KOPT-K1 (cell line): Measurements from ENCODE around the gene KTN1.

Experiments
- H3K27ac ChIP-seq: fragments of 200-600 bp; sonication (generic); 2 replicates; pipeline ENCODE4 v1.5.1; 2016; ENCODE audit warnings: antibody characterized with exemption, mild to moderate bottlenecking, low read depth, low read length; ENCODE audit not compliant: poor library complexity, severe bottlenecking
- H3K36me3 ChIP-seq: fragments of 200-600 bp; sonication (generic); 2 replicates; pipeline ENCODE4 v1.5.1; 2017; ENCODE audit warnings: antibody characterized with exemption, mild to moderate bottlenecking, low read length, moderate library complexity; ENCODE audit not compliant: insufficient read depth
- H3K9me3 ChIP-seq: fragments of 200-600 bp; sonication (generic); 2 replicates; pipeline ENCODE4 v1.5.1; 2017; ENCODE audit warnings: antibody characterized with exemption, low read length, mild to moderate bottlenecking; ENCODE audit not compliant: insufficient read depth, poor library complexity, severe bottlenecking

The KTN1 gene

GRCh38 chr14:55702511-55702910, 122.5 kb downstream of the KTN1 start:
- no peaks in the 10 kb centered on the region for H3K36me3 ChIP-seq
- no peaks in the 10 kb centered on the region for H3K9me3 ChIP-seq
- H3K27ac ChIP-seq = no peak overlapping the region

GRCh38 chr14:55704654-55705053, 124.6 kb downstream of the KTN1 start:
- Histone ChIP-seq H3K9me3 (no peaks in the 10 kb centered on the region), H3K36me3 (no peaks in the 10 kb centered on the region), H3K27ac (no peak overlapping the region)

- no peak overlapping the region for H3K27ac ChIP-seq
- H3K9me3 ChIP-seq = no peaks in the 10 kb centered on the region
- no peaks in the 10 kb centered on the region for H3K36me3 ChIP-seq
Observed at GRCh38 chr14:55705651-55706364, 125.8 kb downstream of the KTN1 start.

GRCh38 chr14:55706365-55706684, 126.3 kb downstream of the KTN1 start:
- no peaks in the 10 kb centered on the region for H3K36me3 ChIP-seq
- H3K27ac ChIP-seq = no peak overlapping the region
- H3K9me3 ChIP-seq = no peaks in the 10 kb centered on the region

- no peaks in the 10 kb centered on the region for H3K36me3 ChIP-seq
- no peaks in the 10 kb centered on the region for H3K9me3 ChIP-seq
- no peak overlapping the region for H3K27ac ChIP-seq
Observed at GRCh38 chr14:55706893-55707292, 126.9 kb downstream of the KTN1 start.

GRCh38 chr14:55707365-55707804, 127.4 kb downstream of the KTN1 start:
- Histone ChIP-seq H3K9me3 (no peaks in the 10 kb centered on the region), H3K36me3 (no peaks in the 10 kb centered on the region), H3K27ac (no peak overlapping the region)

GRCh38 chr14:55710506-55711041, 130.6 kb downstream of the KTN1 start:
- H3K27ac ChIP-seq = no peak overlapping the region
- no peaks in the 10 kb centered on the region for H3K36me3 ChIP-seq
- no peaks in the 10 kb centered on the region for H3K9me3 ChIP-seq

GRCh38 chr14:55711175-55711811, 131.3 kb downstream of the KTN1 start:
- H3K36me3 ChIP-seq = no peaks in the 10 kb centered on the region
- no peak overlapping the region for H3K27ac ChIP-seq
- H3K9me3 ChIP-seq = no peaks in the 10 kb centered on the region

- H3K36me3 ChIP-seq = no peaks in the 10 kb centered on the region
- no peak overlapping the region for H3K27ac ChIP-seq
- H3K9me3 ChIP-seq = no peaks in the 10 kb centered on the region
Observed at GRCh38 chr14:55712491-55712890, 132.5 kb downstream of the KTN1 start.

- H3K36me3 ChIP-seq = no peaks in the 10 kb centered on the region
- no peaks in the 10 kb centered on the region for H3K9me3 ChIP-seq
- no peak overlapping the region for H3K27ac ChIP-seq
Observed at GRCh38 chr14:55713486-55713885, 133.5 kb downstream of the KTN1 start.

- H3K9me3 ChIP-seq = no peaks in the 10 kb centered on the region
- H3K27ac ChIP-seq = no peak overlapping the region
- no peaks in the 10 kb centered on the region for H3K36me3 ChIP-seq
Observed at GRCh38 chr14:55715889-55716288, 135.9 kb downstream of the KTN1 start.

GRCh38 chr14:55717621-55718020, 137.6 kb downstream of the KTN1 start:
- H3K27ac ChIP-seq = no peak overlapping the region
- H3K36me3 ChIP-seq = no peaks in the 10 kb centered on the region
- H3K9me3 ChIP-seq = no peaks in the 10 kb centered on the region

GRCh38 chr14:55718551-55718950, 138.5 kb downstream of the KTN1 start:
- Histone ChIP-seq H3K36me3 (no peaks in the 10 kb centered on the region), H3K9me3 (no peaks in the 10 kb centered on the region), H3K27ac (no peak overlapping the region)

- Histone ChIP-seq H3K36me3 (no peaks in the 10 kb centered on the region), H3K9me3 (no peaks in the 10 kb centered on the region), H3K27ac (no peak overlapping the region)
Observed at GRCh38 chr14:55720796-55721195, 140.8 kb downstream of the KTN1 start.

- H3K9me3 ChIP-seq = no peaks in the 10 kb centered on the region
- H3K36me3 ChIP-seq = no peaks in the 10 kb centered on the region
- no peak overlapping the region for H3K27ac ChIP-seq
Observed at GRCh38 chr14:55721353-55721752, 141.3 kb downstream of the KTN1 start.

- no peaks in the 10 kb centered on the region for H3K9me3 ChIP-seq
- H3K27ac ChIP-seq = no peak overlapping the region
- H3K36me3 ChIP-seq = no peaks in the 10 kb centered on the region
Observed at GRCh38 chr14:55722054-55722453, 142.0 kb downstream of the KTN1 start.
